Activated T-helper 1 cell treated with anti-CD3 and anti-CD28 coated beads, Interleukin-12 subunit alpha, Interleukin-12 subunit beta, Interleukin-2, Interleukin-4 antibody, amounts not matched to agents 30 ng/mL and 10 ng/mL and 1 ng/mL, durations not matched to agents 14 hours and 24 hours and 36 hours (primary cell): Measurements from ENCODE around the gene HSDL2. TPM values are rescaled to one million over a fixed set of nuclear protein-coding genes. Genes with fewer than 3 reads are reported as not detected.
"Not testable (repeated sequence)": the region's sequence is repeated elsewhere in the genome, so short reads cannot be mapped to it uniquely, and the experiment has no call there.

ENCODE experiments used
- DNase-seq: peaks from one replicate; pipeline ENCODE4 v3.0.0; 2021; ENCODE audit warnings: low spot score
- H3K27ac Mint-ChIP-seq: one replicate; pipeline ENCODE4 v1.8.0; 2021; ENCODE audit warnings: mild to moderate bottlenecking, mixed read lengths
- H3K27me3 Mint-ChIP-seq: one replicate; pipeline ENCODE4 v1.8.0; 2022; ENCODE audit warnings: mild to moderate bottlenecking, moderate library complexity, mixed read lengths; ENCODE audit not compliant: insufficient read depth
- H3K36me3 Mint-ChIP-seq: one replicate; pipeline ENCODE4 v1.8.0; 2021; ENCODE audit warnings: low read depth, mixed read lengths
- H3K4me1 Mint-ChIP-seq: one replicate; pipeline ENCODE4 v1.8.0; 2021; ENCODE audit warnings: low read depth, mixed read lengths
- H3K4me3 Mint-ChIP-seq: one replicate; pipeline ENCODE4 v1.8.0; 2021; ENCODE audit warnings: mild to moderate bottlenecking, moderate library complexity, mixed read lengths
- H3K9me3 Mint-ChIP-seq: one replicate; pipeline ENCODE4 v1.8.0; 2021; ENCODE audit warnings: mixed read lengths
- intact Hi-C: fragments of 100-400 bp; cut with micrococcal nuclease; formaldehyde crosslinking; loops from one replicate; pipeline ENCODE4 v1.15.1; 2024
- total RNA-seq: library from RNA; stranded (reverse); gene quantifications from 2 replicates; pipeline ENCODE4 v1.2.3, GENCODE V29; 2022

The HSDL2 gene
- total RNA-seq, 1 donor from 2014 or later = 13.0 TPM

GRCh38 chr9:112384219-112384618 lies 4.3 kb downstream of the HSDL2 start:
- Mint-ChIP-seq H3K9me3 (no peaks in the 10 kb centered on the region), H3K36me3 (peaks cover 1% of the 10 kb centered on the region), H3K27me3 (no peaks in the 10 kb centered on the region), H3K27ac (no peak overlapping the region), H3K4me3 (no peak overlapping the region), H3K4me1 (peaks cover 42% of the 10 kb centered on the region)
- intact Hi-C loops = no loop called here
- no peak for DNase-seq

GRCh38 chr9:112384690-112385089 lies 4.8 kb downstream of the HSDL2 start:
- Mint-ChIP-seq H3K36me3 (peaks cover 1% of the 10 kb centered on the region), H3K27ac (no peak overlapping the region), H3K27me3 (no peaks in the 10 kb centered on the region), H3K4me1 (peaks cover 40% of the 10 kb centered on the region), H3K4me3 (no peak overlapping the region), H3K9me3 (no peaks in the 10 kb centered on the region)
- DNase-seq = no peak
- intact Hi-C loops = no loop called here

GRCh38 chr9:112387115-112387514 lies 7.2 kb downstream of the HSDL2 start:
- H3K27ac Mint-ChIP-seq = no peak overlapping the region
- peaks cover 1% of the 10 kb centered on the region for H3K36me3 Mint-ChIP-seq
- H3K4me3 Mint-ChIP-seq = no peak overlapping the region
- H3K9me3 Mint-ChIP-seq = no peaks in the 10 kb centered on the region
- peaks cover 25% of the 10 kb centered on the region for H3K4me1 Mint-ChIP-seq
- H3K27me3 Mint-ChIP-seq = no peaks in the 10 kb centered on the region
- intact Hi-C loops = no loop called here
- DNase-seq = no peak

- intact Hi-C loops, H3K36me3 Mint-ChIP-seq, H3K27me3 Mint-ChIP-seq, H3K9me3 Mint-ChIP-seq, H3K4me3 Mint-ChIP-seq, H3K27ac Mint-ChIP-seq, DNase-seq: not testable (repeated sequence)
- H3K4me1 Mint-ChIP-seq = peaks cover 12% of the 10 kb centered on the region
Observed at GRCh38 chr9:112389897-112390296, 10.0 kb downstream of the HSDL2 start.

- intact Hi-C loops, DNase-seq, H3K4me1 Mint-ChIP-seq, H3K9me3 Mint-ChIP-seq, H3K27me3 Mint-ChIP-seq, H3K36me3 Mint-ChIP-seq, H3K27ac Mint-ChIP-seq, H3K4me3 Mint-ChIP-seq: not testable (repeated sequence)
Observed at GRCh38 chr9:112391936-112392560, 12.1 kb downstream of the HSDL2 start.

GRCh38 chr9:112393146-112393545 lies 13.2 kb downstream of the HSDL2 start:
- H3K36me3 Mint-ChIP-seq = peaks cover 12% of the 10 kb centered on the region
- H3K4me1 Mint-ChIP-seq, H3K27ac Mint-ChIP-seq, intact Hi-C loops, H3K9me3 Mint-ChIP-seq, H3K4me3 Mint-ChIP-seq, H3K27me3 Mint-ChIP-seq, DNase-seq: not testable (repeated sequence)

GRCh38 chr9:112396416-112396815 lies 16.5 kb downstream of the HSDL2 start:
- peaks cover 13% of the 10 kb centered on the region for H3K36me3 Mint-ChIP-seq
- intact Hi-C loops = no loop called here
- DNase-seq = no peak
- H3K4me1 Mint-ChIP-seq = no peaks in the 10 kb centered on the region
- H3K9me3 Mint-ChIP-seq = peaks cover 12% of the 10 kb centered on the region
- no peak overlapping the region for H3K4me3 Mint-ChIP-seq
- no peaks in the 10 kb centered on the region for H3K27me3 Mint-ChIP-seq
- H3K27ac Mint-ChIP-seq = no peak overlapping the region

- Mint-ChIP-seq H3K9me3 (peaks cover 12% of the 10 kb centered on the region), H3K4me1 (no peaks in the 10 kb centered on the region), H3K4me3 (no peak overlapping the region), H3K27me3 (no peaks in the 10 kb centered on the region), H3K27ac (no peak overlapping the region), H3K36me3 (peaks cover 13% of the 10 kb centered on the region)
- intact Hi-C loops = no loop called here
- DNase-seq = no peak
Observed at GRCh38 chr9:112396872-112397271, 17.0 kb downstream of the HSDL2 start.

- intact Hi-C loops = no loop called here
- H3K27ac Mint-ChIP-seq = no peak overlapping the region
- peaks cover 5% of the 10 kb centered on the region for H3K36me3 Mint-ChIP-seq
- H3K4me3 Mint-ChIP-seq = no peak overlapping the region
- H3K27me3 Mint-ChIP-seq = no peaks in the 10 kb centered on the region
- DNase-seq = no peak
- no peaks in the 10 kb centered on the region for H3K4me1 Mint-ChIP-seq
- peaks cover 12% of the 10 kb centered on the region for H3K9me3 Mint-ChIP-seq
Observed at GRCh38 chr9:112401175-112401815, 21.4 kb downstream of the HSDL2 start.

GRCh38 chr9:112403614-112404201 lies 23.8 kb downstream of the HSDL2 start:
- peaks cover 6% of the 10 kb centered on the region for H3K9me3 Mint-ChIP-seq
- intact Hi-C loops = no loop called here
- H3K27ac Mint-ChIP-seq = no peak overlapping the region
- H3K27me3 Mint-ChIP-seq = no peaks in the 10 kb centered on the region
- no peak for DNase-seq
- peaks cover 13% of the 10 kb centered on the region for H3K36me3 Mint-ChIP-seq
- no peaks in the 10 kb centered on the region for H3K4me1 Mint-ChIP-seq
- no peak overlapping the region for H3K4me3 Mint-ChIP-seq

- peaks cover 14% of the 10 kb centered on the region for H3K36me3 Mint-ChIP-seq
- no peak for DNase-seq
- H3K4me1 Mint-ChIP-seq = no peaks in the 10 kb centered on the region
- no peaks in the 10 kb centered on the region for H3K27me3 Mint-ChIP-seq
- H3K4me3 Mint-ChIP-seq = no peak overlapping the region
- no peak overlapping the region for H3K27ac Mint-ChIP-seq
- intact Hi-C loops = no loop called here
- H3K9me3 Mint-ChIP-seq = no peaks in the 10 kb centered on the region
Observed at GRCh38 chr9:112404508-112404932, 24.6 kb downstream of the HSDL2 start.

GRCh38 chr9:112408275-112408674 lies 28.4 kb downstream of the HSDL2 start:
- no peak overlapping the region for H3K4me3 Mint-ChIP-seq
- no peak for DNase-seq
- H3K27me3 Mint-ChIP-seq = no peaks in the 10 kb centered on the region
- no peaks in the 10 kb centered on the region for H3K4me1 Mint-ChIP-seq
- H3K36me3 Mint-ChIP-seq = peaks cover 20% of the 10 kb centered on the region
- intact Hi-C loops = no loop called here
- H3K27ac Mint-ChIP-seq = no peak overlapping the region
- H3K9me3 Mint-ChIP-seq = no peaks in the 10 kb centered on the region

GRCh38 chr9:112408819-112409218 lies 28.9 kb downstream of the HSDL2 start:
- Mint-ChIP-seq H3K4me3 (no peak overlapping the region), H3K4me1 (no peaks in the 10 kb centered on the region), H3K36me3 (peaks cover 22% of the 10 kb centered on the region), H3K27me3 (no peaks in the 10 kb centered on the region), H3K9me3 (no peaks in the 10 kb centered on the region), H3K27ac (no peak overlapping the region)
- intact Hi-C loops = no loop called here
- no peak for DNase-seq
